CD4-positive, CD25-positive, alpha-beta regulatory T cell (primary cell): ENCODE measurements around the gene VTI1A. TPM values are rescaled to one million over a fixed set of nuclear protein-coding genes. Genes with fewer than 3 reads are reported as not detected.
"Not testable (repeated sequence)": the region's sequence is repeated elsewhere in the genome, so short reads cannot be mapped to it uniquely, and the experiment has no call there.

ENCODE experiments used
- ATAC-seq, 2 donors: fragments of 150-1000 bp; cut with Tn5 transposase; one replicate each; pipeline ENCODE4 v1.10.0; 2021; ENCODE audit warnings: low read depth in 2 of 2, moderate number of reproducible peaks in 2 of 2, moderate library complexity in 1 of 2
- DNase-seq, 3 donors: peaks; one replicate each; pipeline versions ENCODE4 v3.0.0 to v3.0.0-alpha.2; 2012 to 2022; ENCODE audit warnings: mixed read lengths in 1 of 3
- H3K27ac ChIP-seq: one replicate; pipeline ENCODE4 v1.7.0; 2013; ENCODE audit warnings: mild to moderate bottlenecking, low read length; ENCODE audit not compliant: insufficient read depth, poor library complexity, severe bottlenecking
- H3K27me3 ChIP-seq: one replicate; pipeline ENCODE4 v1.7.0; 2013; ENCODE audit warnings: low read length; ENCODE audit not compliant: control insufficient read depth, insufficient read depth
- H3K36me3 ChIP-seq: one replicate; pipeline ENCODE4 v1.7.0; 2013; ENCODE audit warnings: mild to moderate bottlenecking, low read length, moderate library complexity; ENCODE audit not compliant: control insufficient read depth, insufficient read depth
- H3K4me1 ChIP-seq: 2 replicates; pipeline ENCODE4 v1.7.0; 2013; ENCODE audit warnings: mild to moderate bottlenecking, low read length; ENCODE audit not compliant: insufficient read depth, control insufficient read depth, poor library complexity, severe bottlenecking
- H3K4me3 ChIP-seq: one replicate; pipeline ENCODE4 v1.7.0; 2013; ENCODE audit warnings: low read depth, mild to moderate bottlenecking, low read length, moderate library complexity
- H3K9me3 ChIP-seq, 2 experiments: 1 replicate in 1 of 2; 2 replicates in 1 of 2; pipeline ENCODE4 v1.7.0; 2013; ENCODE audit warnings: low read length in 2 of 2, mild to moderate bottlenecking in 1 of 2, moderate library complexity in 1 of 2; ENCODE audit not compliant: control insufficient read depth in 2 of 2
- H3K27ac Mint-ChIP-seq, 3 donors: one replicate each; pipeline ENCODE4 v1.8.0; 2020 to 2022; ENCODE audit warnings: mild to moderate bottlenecking in 3 of 3, mixed read lengths in 3 of 3, moderate library complexity in 2 of 3
- H3K27me3 Mint-ChIP-seq: one replicate; pipeline ENCODE4 v1.8.0; 2022; ENCODE audit warnings: mild to moderate bottlenecking, mixed read lengths
- H3K36me3 Mint-ChIP-seq: one replicate; pipeline ENCODE4 v1.8.0; 2020; ENCODE audit warnings: mixed read lengths
- H3K4me1 Mint-ChIP-seq, 4 donors: one replicate each; pipeline ENCODE4 v1.8.0; 2020 to 2022; ENCODE audit warnings: mixed read lengths in 4 of 4, mild to moderate bottlenecking in 1 of 4
- H3K4me3 Mint-ChIP-seq, 4 donors: one replicate each; pipeline ENCODE4 v1.8.0; 2020 to 2022; ENCODE audit warnings: mild to moderate bottlenecking in 4 of 4, mixed read lengths in 4 of 4, moderate library complexity in 3 of 4
- H3K9me3 Mint-ChIP-seq, 7 donors: one replicate each; pipeline ENCODE4 v1.8.0; 2020 to 2022; ENCODE audit warnings: mixed read lengths in 7 of 7, mild to moderate bottlenecking in 3 of 7, moderate library complexity in 2 of 7
- polyA plus RNA-seq, 4 donors: library from polyadenylated mRNA; unstranded; fragments of 300-500 nt; fragmentation: Illumina TruSeq; gene quantifications; one replicate each; pipeline ENCODE4 v1.2.3, GENCODE V29; 2021
- total RNA-seq: library from RNA; stranded (reverse); gene quantifications from one replicate; pipeline ENCODE4 v1.2.3, GENCODE V29; 2022

Gene VTI1A
- total and polyA plus RNA-seq, 5 donors from 2014 or later: 25.5 to 77.7 (median 35.1) TPM

DNA sequence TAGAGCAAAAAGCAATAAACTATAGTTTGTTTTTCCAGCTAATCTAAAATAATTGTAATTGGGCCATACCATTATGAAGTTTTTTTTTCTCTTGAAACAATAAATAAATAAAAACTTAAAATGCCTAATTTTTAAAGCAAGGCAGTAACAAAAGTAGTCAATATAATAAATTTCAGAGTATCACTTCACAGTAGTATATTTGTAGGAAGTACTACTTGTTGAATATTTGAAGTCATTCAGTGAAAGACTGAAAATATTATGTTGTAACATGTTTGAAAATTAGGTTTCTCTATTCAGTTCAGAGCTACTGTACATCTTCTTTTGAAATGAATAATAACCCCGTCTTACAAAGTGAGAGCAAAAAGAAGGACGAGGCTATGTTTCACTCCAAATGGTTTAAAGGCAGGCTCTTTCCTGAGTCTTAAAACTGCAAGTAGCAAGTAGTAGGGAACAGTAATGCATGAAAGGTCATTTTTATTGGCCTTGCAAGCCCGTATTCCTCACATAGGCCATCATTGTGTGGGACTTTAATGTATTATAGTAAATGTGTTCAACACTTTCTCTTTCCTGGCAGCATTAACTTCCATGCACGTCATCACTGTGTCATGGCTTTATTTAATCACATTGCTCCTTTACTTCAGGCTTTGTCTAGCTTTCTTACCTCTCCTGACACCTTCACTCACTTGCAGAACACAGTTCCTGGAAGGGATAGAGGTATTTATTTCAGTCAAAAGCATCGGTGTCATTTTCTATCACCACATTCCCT is 141.4 kb downstream of the VTI1A start:
- ATAC-seq (no peak), DNase-seq (no peak)
- no peaks in the 10 kb centered on the region for H3K27me3 ChIP-seq
- no peak overlapping the region for H3K4me3 ChIP-seq
- H3K27ac ChIP-seq: no peak overlapping the region
- Mint-ChIP-seq H3K4me1 (peaks cover 0 to 18% (median 2%) of the 10 kb centered on the region in 4 donors), H3K9me3 (peaks cover 0 to 6% (median 2%) of the 10 kb centered on the region in 7 donors), H3K27me3 (no peaks in the 10 kb centered on the region), H3K4me3 (no peak overlapping the region), H3K36me3 (peaks cover 39% of the 10 kb centered on the region), H3K27ac (no peak overlapping the region)
- no peaks in the 10 kb centered on the region for H3K9me3 ChIP-seq
- H3K4me1 ChIP-seq: no peaks in the 10 kb centered on the region
- no peaks in the 10 kb centered on the region for H3K36me3 ChIP-seq

DNA sequence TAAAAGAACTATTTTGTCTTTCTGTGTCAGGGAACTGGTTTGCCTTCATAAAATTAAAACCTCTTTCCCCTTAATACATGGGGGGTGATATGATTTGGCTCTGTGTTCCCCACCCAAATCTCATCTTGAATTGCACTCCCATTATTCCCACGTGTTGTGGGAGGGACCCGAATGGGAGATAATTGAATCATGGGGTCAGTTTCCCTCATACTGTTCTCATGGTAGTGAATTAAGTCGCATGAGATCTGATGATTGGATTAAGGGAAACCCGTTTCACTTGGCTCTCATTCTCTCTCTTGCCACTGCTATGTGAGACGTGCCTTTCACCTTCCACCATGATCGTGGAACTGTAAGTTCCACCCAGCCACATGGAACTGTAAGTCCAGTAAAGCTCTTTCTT is 142.1 kb downstream of the VTI1A start:
- Histone ChIP-seq H3K9me3 (no peaks in the 10 kb centered on the region), H3K4me3 (no peak overlapping the region), H3K27me3 (no peaks in the 10 kb centered on the region), H3K27ac (no peak overlapping the region), H3K4me1 (no peaks in the 10 kb centered on the region), H3K36me3 (no peaks in the 10 kb centered on the region)
- H3K27ac Mint-ChIP-seq: no peak overlapping the region
- no peaks in the 10 kb centered on the region for H3K27me3 Mint-ChIP-seq
- DNase-seq (no peak), ATAC-seq (no peak)
- H3K4me3 Mint-ChIP-seq: no peak overlapping the region
- H3K36me3 Mint-ChIP-seq: peaks cover 34% of the 10 kb centered on the region
- H3K9me3 Mint-ChIP-seq: peaks cover 0 to 6% (median 3%) of the 10 kb centered on the region in 7 donors
- peaks cover 0 to 18% (median 2%) of the 10 kb centered on the region in 4 donors for H3K4me1 Mint-ChIP-seq

DNA sequence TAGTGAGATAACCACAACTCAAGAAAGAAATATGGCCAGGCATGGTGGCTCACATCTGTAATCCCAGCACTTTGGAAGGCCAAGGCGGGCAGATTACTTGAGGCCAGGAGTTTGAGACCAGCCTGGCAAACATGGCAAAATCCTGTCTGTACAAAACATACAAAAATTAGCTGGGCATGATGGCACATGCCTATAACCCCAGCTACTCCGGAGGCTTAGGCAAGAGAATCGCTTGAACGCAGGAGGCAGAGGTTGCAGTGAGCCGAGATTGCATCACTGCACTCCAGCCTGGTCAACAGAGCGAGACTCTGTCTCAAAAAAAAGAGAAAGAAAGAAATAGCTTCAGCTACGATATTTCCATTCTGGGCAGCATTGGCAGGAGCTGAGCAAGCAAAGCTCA is 143.8 kb downstream of the VTI1A start:
- not testable (repeated sequence) for H3K4me3 Mint-ChIP-seq, H3K27me3 Mint-ChIP-seq, H3K9me3 ChIP-seq, H3K36me3 ChIP-seq, H3K4me1 ChIP-seq, ATAC-seq, DNase-seq, H3K27ac Mint-ChIP-seq, H3K27ac ChIP-seq, H3K4me3 ChIP-seq, H3K9me3 Mint-ChIP-seq, H3K27me3 ChIP-seq
- H3K4me1 Mint-ChIP-seq: peaks cover 0 to 18% (median 2%) of the 10 kb centered on the region in 4 donors
- H3K36me3 Mint-ChIP-seq: peaks cover 24% of the 10 kb centered on the region

DNA sequence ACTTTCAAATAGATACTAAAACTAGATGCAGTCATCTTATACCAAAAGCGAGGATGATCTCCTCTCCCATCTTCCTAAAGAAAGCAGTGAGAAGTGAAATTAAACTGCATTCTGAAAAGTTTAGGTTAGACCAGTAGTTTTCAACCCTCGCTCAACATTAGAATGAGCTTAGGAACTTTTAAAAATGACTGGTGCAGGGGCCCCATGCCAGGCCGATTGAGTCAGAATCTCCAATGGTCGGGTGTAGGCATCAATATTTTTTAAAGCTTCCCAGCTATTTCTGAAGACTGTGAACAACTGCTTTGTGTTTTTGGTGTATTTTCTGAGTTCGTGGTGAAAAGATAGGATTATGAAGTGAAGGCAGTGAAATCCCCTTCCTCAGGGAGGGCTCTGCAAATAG is 146.0 kb downstream of the VTI1A start:
- no peaks in the 10 kb centered on the region for H3K27me3 ChIP-seq
- no peaks in the 10 kb centered on the region for H3K36me3 ChIP-seq
- Mint-ChIP-seq H3K27ac (no peak overlapping the region), H3K36me3 (peaks cover 21% of the 10 kb centered on the region), H3K4me3 (no peak overlapping the region), H3K27me3 (no peaks in the 10 kb centered on the region), H3K4me1 (peaks cover 0 to 11% (median 0%) of the 10 kb centered on the region in 4 donors), H3K9me3 (peaks cover 0 to 7% (median 3%) of the 10 kb centered on the region in 7 donors)
- H3K4me3 ChIP-seq: no peak overlapping the region
- H3K9me3 ChIP-seq: no peaks in the 10 kb centered on the region
- ATAC-seq: no peak
- no peak overlapping the region for H3K27ac ChIP-seq
- no peaks in the 10 kb centered on the region for H3K4me1 ChIP-seq
- no peak for DNase-seq

DNA sequence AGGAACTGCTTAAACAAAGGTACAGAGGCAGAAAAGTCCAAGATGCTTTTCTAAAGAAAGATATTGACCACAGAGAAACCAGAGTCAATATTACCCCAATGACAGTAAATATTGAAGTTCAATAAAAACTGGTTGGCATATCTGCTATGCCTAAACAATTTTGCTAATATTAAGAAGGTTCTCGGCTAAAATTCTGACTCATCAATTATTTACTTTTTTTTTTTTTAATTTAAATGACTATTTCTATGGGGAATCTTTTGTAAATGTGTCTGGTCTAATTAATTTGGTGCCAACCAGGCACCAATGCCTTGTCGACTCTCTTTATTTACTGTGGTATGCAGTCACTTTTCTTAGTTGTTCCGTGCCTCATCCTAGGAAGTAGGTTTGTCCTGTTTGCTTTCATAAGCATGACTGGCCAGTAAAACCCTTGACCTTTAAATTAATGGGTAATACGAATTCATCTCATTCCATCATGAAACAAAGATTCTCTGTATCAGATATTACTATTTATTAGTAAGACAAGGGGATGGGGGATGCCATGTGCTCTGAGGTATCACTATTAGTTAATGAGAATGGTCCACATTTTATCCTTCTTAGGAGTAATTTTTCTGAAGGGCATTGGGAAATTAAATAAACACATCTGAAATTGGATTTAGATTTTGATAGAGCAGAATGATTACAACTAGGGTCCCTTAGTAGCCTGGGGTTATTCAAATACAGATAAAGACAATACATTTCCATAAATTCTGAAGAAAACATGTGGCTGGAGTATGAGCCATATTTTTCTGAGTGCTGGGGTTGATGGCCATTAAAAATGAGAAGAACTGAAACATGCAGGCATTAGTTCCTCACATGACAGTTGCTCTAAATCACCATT is 154.4 kb downstream of the VTI1A start:
- no peak for DNase-seq
- no peaks in the 10 kb centered on the region for H3K4me1 ChIP-seq
- H3K27ac Mint-ChIP-seq: no peak overlapping the region
- H3K27ac ChIP-seq: no peak overlapping the region
- H3K36me3 ChIP-seq: no peaks in the 10 kb centered on the region
- no peaks in the 10 kb centered on the region for H3K27me3 Mint-ChIP-seq
- peaks cover 21% of the 10 kb centered on the region for H3K36me3 Mint-ChIP-seq
- no peak for ATAC-seq
- no peaks in the 10 kb centered on the region for H3K9me3 ChIP-seq
- no peaks in the 10 kb centered on the region for H3K27me3 ChIP-seq
- no peak overlapping the region for H3K4me3 ChIP-seq
- no peak overlapping the region for H3K4me3 Mint-ChIP-seq
- H3K9me3 Mint-ChIP-seq: peaks cover 0 to 2% (median 0%) of the 10 kb centered on the region in 7 donors
- H3K4me1 Mint-ChIP-seq: peaks cover 0 to 22% (median 0%) of the 10 kb centered on the region in 4 donors

DNA sequence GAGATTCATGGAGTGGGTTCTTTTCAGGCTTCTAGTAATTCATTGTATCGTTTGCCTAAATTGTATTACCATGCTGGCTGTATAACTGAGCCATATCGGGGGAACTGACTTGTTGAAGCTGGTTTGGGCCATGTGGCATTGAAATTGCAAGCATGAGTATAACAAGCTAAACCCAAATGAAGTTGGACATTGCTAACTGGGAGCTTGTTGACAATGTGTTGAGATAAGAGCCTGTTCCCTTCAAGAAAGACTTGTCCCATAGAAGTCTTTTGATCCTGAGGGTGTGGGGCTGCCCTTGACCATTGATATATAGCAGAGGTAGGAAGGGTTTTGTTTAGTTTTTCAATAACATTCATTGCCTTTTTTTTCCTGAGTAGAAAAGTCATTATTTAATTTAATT is 156.0 kb downstream of the VTI1A start:
- Histone ChIP-seq H3K4me3 (no peak overlapping the region), H3K9me3 (no peaks in the 10 kb centered on the region), H3K36me3 (no peaks in the 10 kb centered on the region), H3K27me3 (no peaks in the 10 kb centered on the region), H3K27ac (no peak overlapping the region), H3K4me1 (no peaks in the 10 kb centered on the region)
- Mint-ChIP-seq H3K27me3 (no peaks in the 10 kb centered on the region), H3K27ac (no peak overlapping the region), H3K4me1 (peaks cover 0 to 23% (median 0%) of the 10 kb centered on the region in 4 donors), H3K4me3 (no peak overlapping the region), H3K36me3 (peaks cover 22% of the 10 kb centered on the region), H3K9me3 (peaks cover 0 to 2% (median 0%) of the 10 kb centered on the region in 7 donors)
- no peak for ATAC-seq
- DNase-seq: peak in 1 of 3 donors; percentile 3

DNA sequence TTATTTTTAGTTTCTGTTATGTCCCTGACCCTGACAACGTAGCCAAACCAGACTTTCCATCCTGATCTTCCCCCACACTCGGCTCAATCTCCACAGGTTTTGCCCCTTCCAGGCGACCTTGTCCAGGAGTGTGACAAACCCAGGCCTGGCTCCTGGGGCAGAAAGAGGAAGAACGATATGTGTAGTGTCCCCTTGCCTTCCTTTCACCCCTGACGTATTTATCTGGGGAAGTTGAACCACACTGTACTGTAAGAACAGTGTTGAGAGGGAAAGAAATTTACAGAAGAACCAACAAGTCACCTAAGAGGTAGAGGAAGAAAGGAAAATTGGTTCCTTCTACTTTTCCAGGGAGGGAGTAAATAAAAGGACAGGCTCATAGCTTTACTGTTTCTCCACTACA is 158.0 kb downstream of the VTI1A start:
- H3K4me3 ChIP-seq: no peak overlapping the region
- H3K27ac Mint-ChIP-seq: no peak overlapping the region
- peaks cover 0 to 19% (median 0%) of the 10 kb centered on the region in 4 donors for H3K4me1 Mint-ChIP-seq
- DNase-seq: no peak
- no peaks in the 10 kb centered on the region for H3K36me3 ChIP-seq
- no peak overlapping the region for H3K27ac ChIP-seq
- H3K36me3 Mint-ChIP-seq: peaks cover 17% of the 10 kb centered on the region
- H3K27me3 ChIP-seq: no peaks in the 10 kb centered on the region
- H3K4me3 Mint-ChIP-seq: no peak overlapping the region
- no peak for ATAC-seq
- no peaks in the 10 kb centered on the region for H3K27me3 Mint-ChIP-seq
- peaks cover 0 to 2% (median 0%) of the 10 kb centered on the region in 7 donors for H3K9me3 Mint-ChIP-seq
- H3K4me1 ChIP-seq: no peaks in the 10 kb centered on the region
- H3K9me3 ChIP-seq: no peaks in the 10 kb centered on the region
